Mesenchymal stem cell (in vitro differentiated cells and primary cell): ENCODE measurements around the gene KHK.

Experiments used
- DNase-seq: peaks from one replicate; pipeline ENCODE4 v3.0.0-alpha.2; 2013
- H2AFZ ChIP-seq: one replicate; pipeline ENCODE4 v1.6.1; 2013; ENCODE audit warnings: low read depth, mild to moderate bottlenecking, control low read depth, inconsistent platforms, low read length, moderate library complexity
- H2AK5ac ChIP-seq: 2 replicates; pipeline ENCODE4 v1.6.1; 2013; ENCODE audit warnings: low read length, moderate library complexity, mild to moderate bottlenecking, inconsistent platforms; ENCODE audit not compliant: severe bottlenecking
- H2BK120ac ChIP-seq: one replicate; pipeline ENCODE4 v1.6.1; 2013; ENCODE audit warnings: low read depth, mild to moderate bottlenecking, inconsistent platforms, low read length, moderate library complexity
- H2BK12ac ChIP-seq, 2 experiments: one replicate each; pipeline ENCODE4 v1.6.1; 2013; ENCODE audit warnings: inconsistent platforms in 2 of 2, low read length in 2 of 2, mild to moderate bottlenecking in 2 of 2, moderate library complexity in 2 of 2, control low read depth in 1 of 2
- H2BK15ac ChIP-seq: one replicate; pipeline ENCODE4 v1.6.1; 2013; ENCODE audit warnings: mild to moderate bottlenecking, low read depth, inconsistent platforms; ENCODE audit not compliant: poor library complexity, severe bottlenecking
- H2BK5ac ChIP-seq: 2 replicates; pipeline ENCODE4 v1.6.1; 2013; ENCODE audit warnings: low read depth, mild to moderate bottlenecking, low read length, control low read depth, inconsistent platforms; ENCODE audit not compliant: poor library complexity, severe bottlenecking
- H3K14ac ChIP-seq, 2 experiments: one replicate each; pipeline ENCODE4 v1.6.1; 2013; ENCODE audit warnings: inconsistent platforms in 2 of 2, low read length in 2 of 2, control low read depth in 1 of 2, mild to moderate bottlenecking in 1 of 2, moderate library complexity in 1 of 2
- H3K18ac ChIP-seq, 2 experiments: one replicate each; pipeline ENCODE4 v1.6.1; 2013; ENCODE audit warnings: inconsistent platforms in 2 of 2, low read length in 2 of 2, control low read depth in 1 of 2, low read depth in 1 of 2, mild to moderate bottlenecking in 1 of 2
- H3K23ac ChIP-seq, 2 experiments: one replicate each; pipeline ENCODE4 v1.6.1; 2013; ENCODE audit warnings: inconsistent platforms in 2 of 2, low read length in 2 of 2, mild to moderate bottlenecking in 2 of 2, moderate library complexity in 2 of 2, control low read depth in 1 of 2
- H3K27ac ChIP-seq: 2 replicates; pipeline ENCODE4 v1.5.1; 2013; ENCODE audit warnings: mild to moderate bottlenecking, moderate library complexity, low read length, control low read depth, inconsistent platforms; ENCODE audit not compliant: poor library complexity, severe bottlenecking
- H3K27me3 ChIP-seq, 2 experiments: 2 replicates each; pipeline versions ENCODE4 v1.6.1 to v1.7.0; 2013; ENCODE audit warnings: low read length in 2 of 2, mild to moderate bottlenecking in 2 of 2, moderate library complexity in 2 of 2, control low read depth in 1 of 2, inconsistent platforms in 1 of 2; ENCODE audit not compliant: control insufficient read depth in 1 of 2, insufficient read depth in 1 of 2
- H3K36me3 ChIP-seq, 2 experiments: 2 replicates each; pipeline versions ENCODE4 v1.6.1 to v1.7.0; 2013; ENCODE audit warnings: low read length in 2 of 2, control low read depth in 1 of 2, inconsistent platforms in 1 of 2, low read depth in 1 of 2, mild to moderate bottlenecking in 1 of 2; ENCODE audit not compliant: insufficient read depth in 2 of 2, control insufficient read depth in 1 of 2
- H3K4ac ChIP-seq, 2 experiments: one replicate each; pipeline ENCODE4 v1.6.1; 2013; ENCODE audit warnings: inconsistent platforms in 2 of 2, low read length in 2 of 2, mild to moderate bottlenecking in 2 of 2, moderate library complexity in 2 of 2, control low read depth in 1 of 2, low read depth in 1 of 2
- H3K4me1 ChIP-seq: 2 replicates; pipeline ENCODE4 v1.6.1; 2013; ENCODE audit warnings: low read depth, low read length, control low read depth; ENCODE audit not compliant: control insufficient read depth, insufficient read depth
- H3K4me2 ChIP-seq: 2 replicates; pipeline ENCODE4 v1.6.1; 2013; ENCODE audit warnings: low read length, mild to moderate bottlenecking, inconsistent platforms; ENCODE audit not compliant: poor library complexity, severe bottlenecking
- H3K4me3 ChIP-seq, 2 experiments: 2 replicates each; pipeline versions ENCODE4 v1.5.1 to v1.7.0; 2013; ENCODE audit warnings: low read length in 2 of 2, mild to moderate bottlenecking in 2 of 2, control low read depth in 1 of 2, low read depth in 1 of 2; ENCODE audit not compliant: insufficient read depth in 1 of 2
- H3K79me1 ChIP-seq: replicated peaks from 2 replicates; pipeline ENCODE4 v1.6.1; 2013; ENCODE audit warnings: mild to moderate bottlenecking, control low read depth, low read length, inconsistent platforms; ENCODE audit not compliant: poor library complexity, severe bottlenecking
- H3K9ac ChIP-seq: 2 replicates; pipeline ENCODE4 v1.7.0; 2013; ENCODE audit warnings: mild to moderate bottlenecking, low read length, moderate library complexity
- H3K9me3 ChIP-seq: 2 replicates; pipeline ENCODE4 v1.7.0; 2013; ENCODE audit warnings: mild to moderate bottlenecking, low read length; ENCODE audit not compliant: control insufficient read depth
- H4K8ac ChIP-seq: one replicate; pipeline ENCODE4 v1.6.1; 2013; ENCODE audit warnings: inconsistent platforms, mild to moderate bottlenecking, low read length, moderate library complexity
- H4K91ac ChIP-seq: one replicate; pipeline ENCODE4 v1.6.1; 2013; ENCODE audit warnings: mild to moderate bottlenecking, low read length, inconsistent platforms
- WGBS: methylation state at CpG from one replicate; pipeline ENCODE4 v1.1.7; 2013; ENCODE audit warnings: mixed read lengths; 5-methylcytosine and 5-hydroxymethylcytosine counted together

The KHK gene

DNA sequence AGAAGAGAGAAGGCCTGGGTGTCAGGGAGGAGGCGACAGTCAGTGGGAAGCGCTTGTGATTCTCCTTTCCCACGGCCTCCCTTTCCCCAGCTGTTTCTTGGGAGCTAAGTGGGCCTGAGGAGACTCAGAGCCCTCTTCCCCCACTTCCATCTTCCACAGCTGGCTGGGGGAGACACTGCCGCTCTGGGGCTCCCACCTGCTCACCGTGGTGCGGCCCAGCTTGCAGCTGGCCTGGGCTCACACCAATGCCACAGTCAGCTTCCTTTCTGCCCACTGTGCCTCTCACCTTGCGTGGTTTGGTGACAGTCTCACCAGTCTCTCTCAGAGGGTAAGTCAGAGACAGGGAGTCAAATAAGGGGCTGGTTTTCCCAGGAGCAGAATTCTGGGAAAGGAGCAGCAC lies 46.7 kb upstream of the KHK start:
- peaks cover 16% of the 10 kb centered on the region for H3K4me1 ChIP-seq
- peaks cover 47% of the 10 kb centered on the region for H3K79me1 ChIP-seq
- H3K36me3 ChIP-seq: peaks cover 75 to 81% of the 10 kb centered on the region in 2 experiments
- no peak overlapping the region for H2BK15ac ChIP-seq
- WGBS: 95% methylated on average over 7 of the region's 7 CpGs
- H3K9me3 ChIP-seq: no peaks in the 10 kb centered on the region
- H2BK12ac ChIP-seq: no peak overlapping the region
- no peak overlapping the region for H4K91ac ChIP-seq
- no peak overlapping the region for H3K4me3 ChIP-seq
- H3K4ac ChIP-seq: no peak overlapping the region
- no peak for DNase-seq
- no peak overlapping the region for H3K4me2 ChIP-seq
- no peak overlapping the region for H3K23ac ChIP-seq
- H2BK5ac ChIP-seq: no peak overlapping the region
- no peak overlapping the region for H2AFZ ChIP-seq
- H3K14ac ChIP-seq: no peak overlapping the region
- no peak overlapping the region for H4K8ac ChIP-seq
- no peak overlapping the region for H2AK5ac ChIP-seq
- H3K18ac ChIP-seq: no peak overlapping the region
- no peaks in the 10 kb centered on the region for H3K27me3 ChIP-seq
- H3K9ac ChIP-seq: no peak overlapping the region
- H2BK120ac ChIP-seq: no peak overlapping the region
- H3K27ac ChIP-seq: no peak overlapping the region

DNA sequence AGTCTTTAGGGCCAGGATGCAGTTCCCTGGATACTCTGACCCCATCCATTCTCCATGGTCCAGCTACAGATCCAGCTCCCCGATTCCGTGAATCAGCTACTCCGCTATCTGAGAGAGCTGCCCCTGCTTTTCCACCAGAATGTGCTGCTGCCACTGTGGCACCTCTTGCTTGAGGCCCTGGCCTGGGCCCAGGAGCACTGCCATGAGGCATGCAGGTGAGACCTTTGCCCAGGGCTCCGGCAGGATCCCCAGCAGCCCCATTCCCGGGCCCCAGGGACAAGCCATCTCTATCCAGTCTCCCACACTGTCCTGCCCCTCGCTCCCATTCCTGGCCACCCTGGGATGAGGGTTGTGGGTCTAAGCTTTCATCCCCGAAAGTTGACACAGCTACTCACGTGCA lies 46.3 kb upstream of the KHK start:
- DNase-seq: no peak
- H3K9me3 ChIP-seq: no peaks in the 10 kb centered on the region
- H3K27ac ChIP-seq: no peak overlapping the region
- no peaks in the 10 kb centered on the region for H3K27me3 ChIP-seq
- H2BK12ac ChIP-seq: no peak overlapping the region
- H3K4me1 ChIP-seq: peaks cover 15% of the 10 kb centered on the region
- no peak overlapping the region for H3K14ac ChIP-seq
- H4K91ac ChIP-seq: no peak overlapping the region
- no peak overlapping the region for H2AFZ ChIP-seq
- peaks cover 71 to 77% of the 10 kb centered on the region in 2 experiments for H3K36me3 ChIP-seq
- no peak overlapping the region for H2BK5ac ChIP-seq
- H3K9ac ChIP-seq: no peak overlapping the region
- no peak overlapping the region for H2BK15ac ChIP-seq
- H4K8ac ChIP-seq: no peak overlapping the region
- H3K4me2 ChIP-seq: no peak overlapping the region
- no peak overlapping the region for H3K4ac ChIP-seq
- no peak overlapping the region for H2BK120ac ChIP-seq
- peaks cover 43% of the 10 kb centered on the region for H3K79me1 ChIP-seq
- over 99% methylated on average over 8 of the region's 8 CpGs for WGBS
- H3K4me3 ChIP-seq: no peak overlapping the region
- no peak overlapping the region for H3K18ac ChIP-seq
- H2AK5ac ChIP-seq: no peak overlapping the region
- no peak overlapping the region for H3K23ac ChIP-seq

DNA sequence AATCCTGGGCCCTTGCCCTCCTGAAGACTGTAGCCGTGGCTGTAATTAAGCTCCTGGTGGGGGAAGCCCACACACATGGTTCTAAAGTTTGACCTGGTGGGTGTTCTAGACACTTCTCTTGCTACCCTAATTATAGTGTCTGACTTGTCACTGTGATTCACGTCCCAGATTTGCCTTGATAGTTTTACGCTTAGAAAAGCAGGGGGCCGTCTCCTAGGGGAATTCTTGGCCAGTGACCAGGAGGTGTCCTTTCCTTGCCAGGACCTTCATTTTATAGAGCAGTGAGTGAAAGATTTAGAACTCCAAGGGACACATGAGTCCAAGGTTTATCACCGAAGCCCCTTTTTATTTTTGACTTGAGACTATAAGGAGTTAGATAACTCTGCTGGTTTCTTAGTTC lies 44.8 kb upstream of the KHK start:
- no peak for DNase-seq
- no peak overlapping the region for H4K91ac ChIP-seq
- H3K36me3 ChIP-seq: peaks cover 57 to 62% of the 10 kb centered on the region in 2 experiments
- no peak overlapping the region for H3K4ac ChIP-seq
- H3K9me3 ChIP-seq: no peaks in the 10 kb centered on the region
- no peak overlapping the region for H3K23ac ChIP-seq
- H2AFZ ChIP-seq: no peak overlapping the region
- H3K14ac ChIP-seq: no peak overlapping the region
- no peak overlapping the region for H2BK5ac ChIP-seq
- 87% methylated on average over 5 of the region's 5 CpGs for WGBS
- no peak overlapping the region for H4K8ac ChIP-seq
- no peak overlapping the region for H3K4me2 ChIP-seq
- no peak overlapping the region for H3K9ac ChIP-seq
- no peaks in the 10 kb centered on the region for H3K27me3 ChIP-seq
- H2BK120ac ChIP-seq: no peak overlapping the region
- H3K4me3 ChIP-seq: no peak overlapping the region
- H3K27ac ChIP-seq: no peak overlapping the region
- no peak overlapping the region for H2BK12ac ChIP-seq
- no peak overlapping the region for H3K18ac ChIP-seq
- no peak overlapping the region for H2AK5ac ChIP-seq
- H3K4me1 ChIP-seq: peaks cover 15% of the 10 kb centered on the region
- peaks cover 32% of the 10 kb centered on the region for H3K79me1 ChIP-seq
- H2BK15ac ChIP-seq: no peak overlapping the region

DNA sequence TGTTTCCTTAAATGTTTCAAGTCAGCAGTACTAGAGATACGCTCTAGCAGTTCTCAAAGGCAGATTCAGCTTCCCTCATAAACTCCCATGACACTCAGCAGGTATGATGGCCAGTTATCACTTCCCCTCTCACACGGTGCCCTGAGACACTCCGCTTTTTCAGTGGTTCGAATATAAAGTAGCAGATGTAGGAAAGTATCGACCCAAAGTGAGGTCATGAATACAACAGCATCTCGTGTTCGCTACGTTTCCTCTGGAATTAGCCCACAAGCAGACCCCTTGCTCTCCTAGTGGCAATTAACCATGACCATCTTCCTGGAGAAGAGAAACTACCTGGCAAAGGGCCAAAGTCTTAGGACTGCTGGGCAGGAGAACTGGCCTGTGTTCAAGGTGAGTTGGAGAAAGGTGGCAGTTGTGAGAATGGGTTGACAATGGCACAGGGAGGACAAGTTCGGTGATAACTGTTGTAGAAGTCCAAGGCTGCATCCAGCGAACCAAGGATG lies 44.4 kb upstream of the KHK start:
- no peak overlapping the region for H2BK120ac ChIP-seq
- no peak overlapping the region for H3K18ac ChIP-seq
- no peak overlapping the region for H2AK5ac ChIP-seq
- H3K14ac ChIP-seq: no peak overlapping the region
- H2BK5ac ChIP-seq: no peak overlapping the region
- no peak overlapping the region for H4K8ac ChIP-seq
- H3K9me3 ChIP-seq: no peaks in the 10 kb centered on the region
- no peaks in the 10 kb centered on the region for H3K27me3 ChIP-seq
- no peak overlapping the region for H2BK12ac ChIP-seq
- no peak overlapping the region for H3K23ac ChIP-seq
- no peak overlapping the region for H3K9ac ChIP-seq
- 95% methylated on average over 7 of the region's 10 CpGs for WGBS
- DNase-seq: no peak
- H3K79me1 ChIP-seq: peaks cover 31% of the 10 kb centered on the region
- no peak overlapping the region for H2BK15ac ChIP-seq
- H3K4me3 ChIP-seq: no peak overlapping the region
- no peak overlapping the region for H3K4me2 ChIP-seq
- no peak overlapping the region for H3K4ac ChIP-seq
- peaks cover 52 to 58% of the 10 kb centered on the region in 2 experiments for H3K36me3 ChIP-seq
- H3K27ac ChIP-seq: no peak overlapping the region
- H2AFZ ChIP-seq: no peak overlapping the region
- peaks cover 15% of the 10 kb centered on the region for H3K4me1 ChIP-seq
- no peak overlapping the region for H4K91ac ChIP-seq
